Spinal cord (tissue), 10 donors: ENCODE data around the gene IL1RN. TPM values are rescaled to one million over a fixed set of nuclear protein-coding genes. Genes with fewer than 3 reads are reported as not detected.

Experiments used
- DNase-seq, 6 donors: peaks; one replicate each; pipeline versions ENCODE4 v3.0.0 to v3.0.0-alpha.2; 2013 to 2015; ENCODE audit warnings: low spot score in 6 of 6, low read depth in 4 of 6
- H3K27ac ChIP-seq: one replicate; pipeline ENCODE4 v1.5.1; 2013; ENCODE audit warnings: low read depth, low read length, control low read depth
- H3K27me3 ChIP-seq: one replicate; pipeline ENCODE4 v1.6.1; 2013; ENCODE audit warnings: low read length; ENCODE audit not compliant: control insufficient read depth, insufficient read depth
- H3K36me3 ChIP-seq: one replicate; pipeline ENCODE4 v1.6.1; 2013; ENCODE audit warnings: low read length; ENCODE audit not compliant: control insufficient read depth, insufficient read depth
- H3K4me1 ChIP-seq: one replicate; pipeline ENCODE4 v1.6.1; 2013; ENCODE audit warnings: low read length; ENCODE audit not compliant: control insufficient read depth, insufficient read depth
- H3K4me3 ChIP-seq: one replicate; pipeline ENCODE4 v1.5.1; 2013; ENCODE audit warnings: low read depth, low read length, control low read depth
- H3K9me3 ChIP-seq: one replicate; pipeline ENCODE4 v1.6.1; 2013; ENCODE audit warnings: low read length; ENCODE audit not compliant: control insufficient read depth, insufficient read depth
- WGBS: methylation state at CpG from one replicate; pipeline ENCODE4 v1.1.5; 2013; ENCODE audit warnings: missing lambda C conversion rate; ENCODE audit not compliant: insufficient coverage; 5-methylcytosine and 5-hydroxymethylcytosine counted together
- polyA plus RNA-seq, 2 donors: library from polyadenylated mRNA; unstranded; fragments of 120-200 nt; gene quantifications; one replicate each; pipeline ENCODE4 v1.2.1, GENCODE V29; 2013; ENCODE audit not compliant: insufficient read length in 2 of 2
- total RNA-seq, 2 donors: library from RNA; depleted of rRNA in 1 of 2; stranded (reverse); fragments of 120-200 nt in 1 of 2; fragments of >200 nt in 1 of 2; gene quantifications; one replicate each; pipeline versions ENCODE4 v1.2.3 to v1.2.4, GENCODE V29; 2013 to 2014
- donor health status: healthy.

IL1RN gene
- total and polyA plus RNA-seq, 4 donors, result 0.24 to 1.8 (median 0.37) TPM

- no peak for DNase-seq
- Histone ChIP-seq H3K36me3 (no peaks in the 10 kb centered on the region), H3K27me3 (no peaks in the 10 kb centered on the region), H3K4me1 (no peaks in the 10 kb centered on the region), H3K9me3 (peaks cover 1% of the 10 kb centered on the region), H3K27ac (no peak overlapping the region), H3K4me3 (no peak overlapping the region)
- WGBS, result 60% methylated on average over 1 of the region's 1 CpG
These were observed 22.3 kb downstream of the IL1RN start for GRCh38 chr2:113149553-113150257.

GRCh38 chr2:113150258-113150601, 22.8 kb downstream of the IL1RN start:
- Histone ChIP-seq H3K4me3 (no peak overlapping the region), H3K4me1 (no peaks in the 10 kb centered on the region), H3K36me3 (no peaks in the 10 kb centered on the region), H3K27ac (no peak overlapping the region), H3K9me3 (peaks cover 1% of the 10 kb centered on the region), H3K27me3 (no peaks in the 10 kb centered on the region)
- no peak for DNase-seq
- 92% methylated on average over 1 of the region's 5 CpGs for WGBS

- H3K9me3 ChIP-seq, result no peaks in the 10 kb centered on the region
- no peak overlapping the region for H3K4me3 ChIP-seq
- DNase-seq, result no peak
- WGBS, result no CpG with 5 or more reads among the region's 5 CpGs
- peaks cover 8% of the 10 kb centered on the region for H3K4me1 ChIP-seq
- H3K27me3 ChIP-seq, result peaks cover 4% of the 10 kb centered on the region
- no peak overlapping the region for H3K27ac ChIP-seq
- no peaks in the 10 kb centered on the region for H3K36me3 ChIP-seq
These were observed 27.9 kb downstream of the IL1RN start for GRCh38 chr2:113155331-113155730.

GRCh38 chr2:113156278-113157117, 29.1 kb downstream of the IL1RN start:
- no peak overlapping the region for H3K27ac ChIP-seq
- WGBS, result 15% methylated on average over 3 of the region's 10 CpGs

GRCh38 chr2:113157118-113157896, 29.9 kb downstream of the IL1RN start:
- Histone ChIP-seq H3K9me3 (no peaks in the 10 kb centered on the region), H3K4me3 (peak overlapping the region; percentile 37), H3K4me1 (peaks cover 8% of the 10 kb centered on the region), H3K27ac (no peak overlapping the region), H3K36me3 (no peaks in the 10 kb centered on the region), H3K27me3 (peaks cover 4% of the 10 kb centered on the region)
- WGBS, result under 1% methylated on average over 80 of the region's 92 CpGs
- peak in 2 of 6 donors; percentile 59 to 65 for DNase-seq

More at GRCh38 chr2:113156278-113157117, 29.1 kb downstream of the IL1RN start:
- Histone ChIP-seq H3K4me3 (no peak overlapping the region), H3K36me3 (no peaks in the 10 kb centered on the region), H3K4me1 (peaks cover 8% of the 10 kb centered on the region), H3K9me3 (no peaks in the 10 kb centered on the region), H3K27me3 (peaks cover 4% of the 10 kb centered on the region)
- peak in 3 of 6 donors; percentile 22 to 89 (median 31) for DNase-seq

GRCh38 chr2:113157897-113158753, 30.7 kb downstream of the IL1RN start:
- Histone ChIP-seq H3K4me1 (peaks cover 8% of the 10 kb centered on the region), H3K4me3 (peak overlapping the region; percentile 37), H3K27me3 (peaks cover 4% of the 10 kb centered on the region), H3K27ac (no peak overlapping the region), H3K9me3 (no peaks in the 10 kb centered on the region), H3K36me3 (no peaks in the 10 kb centered on the region)
- 47% methylated on average over 7 of the region's 10 CpGs for WGBS
- DNase-seq, result no peak

- H3K4me1 ChIP-seq, result peaks cover 8% of the 10 kb centered on the region
- H3K9me3 ChIP-seq, result no peaks in the 10 kb centered on the region
- no peaks in the 10 kb centered on the region for H3K36me3 ChIP-seq
These were observed 31.6 kb downstream of the IL1RN start for GRCh38 chr2:113158884-113159553.

GRCh38 chr2:113160248-113160647, 32.9 kb downstream of the IL1RN start:
- Histone ChIP-seq H3K36me3 (no peaks in the 10 kb centered on the region), H3K9me3 (no peaks in the 10 kb centered on the region), H3K27ac (no peak overlapping the region), H3K4me3 (no peak overlapping the region), H3K27me3 (peaks cover 4% of the 10 kb centered on the region), H3K4me1 (peaks cover 13% of the 10 kb centered on the region)
- WGBS, result no CpG with 5 or more reads among the region's 1 CpG
- no peak for DNase-seq

More at GRCh38 chr2:113158884-113159553, 31.6 kb downstream of the IL1RN start:
- DNase-seq, result no peak
- Histone ChIP-seq H3K4me3 (no peak overlapping the region), H3K27me3 (peaks cover 4% of the 10 kb centered on the region), H3K27ac (no peak overlapping the region)
- 84% methylated on average over 4 of the region's 4 CpGs for WGBS
